ENCODE measurements around the gene PRH1.

The PRH1 gene

GRCh38 chr12:10910380-10910779 lies 26.3 kb upstream of the PRH1 start:
- Histone ChIP-seq H3K14ac (ENCODE audit: low read length) (no peak overlapping the region), H3K36me3 (ENCODE audit: control insufficient read depth in 1 of 2, insufficient read depth in 2 of 2, low read length in 2 of 2) (no peaks in the 10 kb centered on the region), H2BK5ac (ENCODE audit: low read depth, low read length, poor library complexity) (no peak overlapping the region), H3K4ac (ENCODE audit: low read depth, low read length) (no peak overlapping the region), H3K9me3 (ENCODE audit: insufficient read depth, low read depth, low read length) (no peaks in the 10 kb centered on the region), H3K18ac (ENCODE audit: low read length) (no peak overlapping the region), H3K23ac (ENCODE audit: low read length) (no peak overlapping the region), H2AFZ (ENCODE audit: insufficient read depth, low read length, poor library complexity) (no peak overlapping the region), H3K79me1 (ENCODE audit: low read length) (no peaks in the 10 kb centered on the region), H2AK5ac (ENCODE audit: low read length) (no peak overlapping the region), H3K4me2 (ENCODE audit: low read length) (no peak overlapping the region), H4K12ac (ENCODE audit: low read depth, low read length) (no peak overlapping the region), H3K9ac (ENCODE audit: low read length) (no peak overlapping the region), H3K27ac (ENCODE audit: low read depth, low read length) (no peak overlapping the region), H4K8ac (ENCODE audit: low read depth, low read length) (no peak overlapping the region), H3K79me2 (ENCODE audit: control insufficient read depth, insufficient read depth, low read length, poor library complexity) (no peaks in the 10 kb centered on the region), H2BK12ac (ENCODE audit: low read length) (no peak overlapping the region), H3K27me3 (ENCODE audit: insufficient read depth, low read length) (no peaks in the 10 kb centered on the region), H3K4me1 (ENCODE audit: control insufficient read depth in 1 of 2, insufficient read depth in 2 of 2, low read length in 2 of 2) (no peaks in the 10 kb centered on the region), H4K91ac (ENCODE audit: low read depth, low read length) (no peak overlapping the region), H3K4me3 (ENCODE audit: low read depth, low read length) (no peak overlapping the region), H2BK120ac (ENCODE audit: insufficient read depth, low read length, poor library complexity) (no peak overlapping the region)
- DNase-seq, result no peak
- WGBS (ENCODE audit: extremely low coverage, insufficient coverage, insufficient read length), result no CpG with 5 or more reads among the region's 8 CpGs

DNA sequence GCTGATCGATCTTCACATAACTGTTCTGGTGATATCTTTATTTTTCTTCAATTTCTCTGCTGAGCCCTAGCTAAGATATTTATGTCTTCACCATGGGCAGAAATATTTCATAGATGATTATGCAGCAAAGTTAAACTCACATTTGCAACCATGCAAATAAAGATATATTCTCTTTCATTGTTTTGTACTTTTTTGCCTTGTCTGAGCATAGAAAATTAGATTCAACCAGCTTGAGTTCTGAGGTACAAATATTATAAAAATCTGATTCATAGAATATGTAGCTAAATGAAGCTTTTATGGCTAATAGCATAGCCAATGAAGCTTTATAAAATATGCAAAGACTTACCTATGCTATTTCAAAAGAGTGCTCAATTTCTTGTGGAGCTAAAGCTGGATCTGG lies 25.4 kb upstream of the PRH1 start, which contains the start of gene TAS2R13:
Gene TAS2R13, minus strand, starts transcription at position 101 of the 400 bp plus-strand sequence. CDS start 264 bp downstream, outside the sequence.
- H2BK5ac ChIP-seq (ENCODE audit: low read depth, low read length, poor library complexity), result no peak within 1 kb of the TSS
- H2BK120ac ChIP-seq (ENCODE audit: insufficient read depth, low read length, poor library complexity), result no peak within 1 kb of the TSS
- no peak within 1 kb of the TSS for H3K23ac ChIP-seq (ENCODE audit: low read length)
- no peak within 1 kb of the TSS for H3K14ac ChIP-seq (ENCODE audit: low read length)
- no peaks in the 10 kb centered on the region for H3K9me3 ChIP-seq (ENCODE audit: insufficient read depth, low read depth, low read length)
- no peak within 1 kb of the TSS for H3K18ac ChIP-seq (ENCODE audit: low read length)
- no peak within 1 kb of the TSS for H4K8ac ChIP-seq (ENCODE audit: low read depth, low read length)
- no peaks in the 10 kb centered on the region for H3K4me1 ChIP-seq (ENCODE audit: control insufficient read depth in 1 of 2, insufficient read depth in 2 of 2, low read length in 2 of 2)
- no peaks in the 10 kb centered on the region for H3K79me1 ChIP-seq (ENCODE audit: low read length)
- no peaks in the 10 kb centered on the region for H3K79me2 ChIP-seq (ENCODE audit: control insufficient read depth, insufficient read depth, low read length, poor library complexity)
- H4K12ac ChIP-seq (ENCODE audit: low read depth, low read length), result no peak within 1 kb of the TSS
- WGBS (ENCODE audit: extremely low coverage, insufficient coverage, insufficient read length), result no CpG with 5 or more reads among the region's 1 CpG
- no peaks in the 10 kb centered on the region for H3K36me3 ChIP-seq (ENCODE audit: control insufficient read depth in 1 of 2, insufficient read depth in 2 of 2, low read length in 2 of 2)
- no peak within 1 kb of the TSS for H3K27ac ChIP-seq (ENCODE audit: low read depth, low read length)
- no peak within 1 kb of the TSS for H3K4ac ChIP-seq (ENCODE audit: low read depth, low read length)
- H3K4me3 ChIP-seq (ENCODE audit: low read depth, low read length), result no peak within 1 kb of the TSS
- no peaks in the 10 kb centered on the region for H3K27me3 ChIP-seq (ENCODE audit: insufficient read depth, low read length)
- H4K91ac ChIP-seq (ENCODE audit: low read depth, low read length), result no peak within 1 kb of the TSS
- H2BK12ac ChIP-seq (ENCODE audit: low read length), result no peak within 1 kb of the TSS
- H3K9ac ChIP-seq (ENCODE audit: low read length), result no peak within 1 kb of the TSS
- H2AFZ ChIP-seq (ENCODE audit: insufficient read depth, low read length, poor library complexity), result no peak within 1 kb of the TSS
- H2AK5ac ChIP-seq (ENCODE audit: low read length), result no peak within 1 kb of the TSS
- no peak within 1 kb of the TSS for H3K4me2 ChIP-seq (ENCODE audit: low read length)
- DNase-seq, result no peak

GRCh38 chr12:10904686-10905085 lies 20.6 kb upstream of the PRH1 start:
- Histone ChIP-seq H4K8ac (ENCODE audit: low read depth, low read length) (no peak overlapping the region), H3K4me1 (ENCODE audit: control insufficient read depth in 1 of 2, insufficient read depth in 2 of 2, low read length in 2 of 2) (no peaks in the 10 kb centered on the region), H2AFZ (ENCODE audit: insufficient read depth, low read length, poor library complexity) (no peak overlapping the region), H3K4ac (ENCODE audit: low read depth, low read length) (no peak overlapping the region), H3K79me1 (ENCODE audit: low read length) (no peaks in the 10 kb centered on the region), H2BK5ac (ENCODE audit: low read depth, low read length, poor library complexity) (no peak overlapping the region), H4K12ac (ENCODE audit: low read depth, low read length) (no peak overlapping the region), H3K27ac (ENCODE audit: low read depth, low read length) (no peak overlapping the region), H3K9me3 (ENCODE audit: insufficient read depth, low read depth, low read length) (peaks cover 1% of the 10 kb centered on the region), H3K23ac (ENCODE audit: low read length) (no peak overlapping the region), H4K91ac (ENCODE audit: low read depth, low read length) (no peak overlapping the region), H2BK12ac (ENCODE audit: low read length) (no peak overlapping the region), H3K9ac (ENCODE audit: low read length) (no peak overlapping the region), H3K4me3 (ENCODE audit: low read depth, low read length) (no peak overlapping the region), H3K27me3 (ENCODE audit: insufficient read depth, low read length) (no peaks in the 10 kb centered on the region), H3K4me2 (ENCODE audit: low read length) (no peak overlapping the region), H3K79me2 (ENCODE audit: control insufficient read depth, insufficient read depth, low read length, poor library complexity) (no peaks in the 10 kb centered on the region), H3K14ac (ENCODE audit: low read length) (no peak overlapping the region), H2BK120ac (ENCODE audit: insufficient read depth, low read length, poor library complexity) (no peak overlapping the region), H3K36me3 (ENCODE audit: control insufficient read depth in 1 of 2, insufficient read depth in 2 of 2, low read length in 2 of 2) (no peaks in the 10 kb centered on the region), H3K18ac (ENCODE audit: low read length) (no peak overlapping the region), H2AK5ac (ENCODE audit: low read length) (no peak overlapping the region)
- no CpG with 5 or more reads among the region's 4 CpGs for WGBS (ENCODE audit: extremely low coverage, insufficient coverage, insufficient read length)
- no peak for DNase-seq

- no peak overlapping the region for H3K23ac ChIP-seq (ENCODE audit: low read length)
- H3K79me2 ChIP-seq (ENCODE audit: control insufficient read depth, insufficient read depth, low read length, poor library complexity), result no peaks in the 10 kb centered on the region
- no peak overlapping the region for H4K91ac ChIP-seq (ENCODE audit: low read depth, low read length)
- H3K36me3 ChIP-seq (ENCODE audit: control insufficient read depth in 1 of 2, insufficient read depth in 2 of 2, low read length in 2 of 2), result no peaks in the 10 kb centered on the region
- H3K4me3 ChIP-seq (ENCODE audit: low read depth, low read length), result no peak overlapping the region
- H3K27ac ChIP-seq (ENCODE audit: low read depth, low read length), result no peak overlapping the region
- H2AK5ac ChIP-seq (ENCODE audit: low read length), result no peak overlapping the region
- no peaks in the 10 kb centered on the region for H3K27me3 ChIP-seq (ENCODE audit: insufficient read depth, low read length)
- WGBS (ENCODE audit: extremely low coverage, insufficient coverage, insufficient read length), result no CpG with 5 or more reads among the region's 1 CpG
- no peak overlapping the region for H3K18ac ChIP-seq (ENCODE audit: low read length)
- no peak overlapping the region for H2BK5ac ChIP-seq (ENCODE audit: low read depth, low read length, poor library complexity)
- no peak overlapping the region for H2BK12ac ChIP-seq (ENCODE audit: low read length)
- no peak overlapping the region for H2AFZ ChIP-seq (ENCODE audit: insufficient read depth, low read length, poor library complexity)
- no peak overlapping the region for H4K12ac ChIP-seq (ENCODE audit: low read depth, low read length)
- H3K4me1 ChIP-seq (ENCODE audit: control insufficient read depth in 1 of 2, insufficient read depth in 2 of 2, low read length in 2 of 2), result no peaks in the 10 kb centered on the region
- no peak overlapping the region for H4K8ac ChIP-seq (ENCODE audit: low read depth, low read length)
- H3K4ac ChIP-seq (ENCODE audit: low read depth, low read length), result no peak overlapping the region
- no peak overlapping the region for H3K4me2 ChIP-seq (ENCODE audit: low read length)
- H2BK120ac ChIP-seq (ENCODE audit: insufficient read depth, low read length, poor library complexity), result no peak overlapping the region
- H3K9me3 ChIP-seq (ENCODE audit: insufficient read depth, low read depth, low read length), result peaks cover 1% of the 10 kb centered on the region
- H3K9ac ChIP-seq (ENCODE audit: low read length), result no peak overlapping the region
- H3K79me1 ChIP-seq (ENCODE audit: low read length), result no peaks in the 10 kb centered on the region
- no peak overlapping the region for H3K14ac ChIP-seq (ENCODE audit: low read length)
- no peak for DNase-seq
Observed at GRCh38 chr12:10901427-10901826, 17.4 kb upstream of the PRH1 start.

All from trophoblast cell (in vitro differentiated cells and primary cell).